ENCODE results near the gene TAOK2. TPM values are rescaled to one million over a fixed set of nuclear protein-coding genes. Genes with fewer than 3 reads are reported as not detected.

TAOK2 gene
- total RNA-seq, 3 donors from 2014 or later: 46.6 to 53.4 (median 50.5) TPM

- intact Hi-C loops (cut with DNase I, micrococcal nuclease): no loop called here
- no peaks in the 10 kb centered on the region for H3K9me3 ChIP-seq
- no peak overlapping the region for H3K4me3 ChIP-seq
- peaks cover 3% of the 10 kb centered on the region for H3K4me1 ChIP-seq (ENCODE audit: low read depth)
- TF ChIP-seq, protein P1, sequence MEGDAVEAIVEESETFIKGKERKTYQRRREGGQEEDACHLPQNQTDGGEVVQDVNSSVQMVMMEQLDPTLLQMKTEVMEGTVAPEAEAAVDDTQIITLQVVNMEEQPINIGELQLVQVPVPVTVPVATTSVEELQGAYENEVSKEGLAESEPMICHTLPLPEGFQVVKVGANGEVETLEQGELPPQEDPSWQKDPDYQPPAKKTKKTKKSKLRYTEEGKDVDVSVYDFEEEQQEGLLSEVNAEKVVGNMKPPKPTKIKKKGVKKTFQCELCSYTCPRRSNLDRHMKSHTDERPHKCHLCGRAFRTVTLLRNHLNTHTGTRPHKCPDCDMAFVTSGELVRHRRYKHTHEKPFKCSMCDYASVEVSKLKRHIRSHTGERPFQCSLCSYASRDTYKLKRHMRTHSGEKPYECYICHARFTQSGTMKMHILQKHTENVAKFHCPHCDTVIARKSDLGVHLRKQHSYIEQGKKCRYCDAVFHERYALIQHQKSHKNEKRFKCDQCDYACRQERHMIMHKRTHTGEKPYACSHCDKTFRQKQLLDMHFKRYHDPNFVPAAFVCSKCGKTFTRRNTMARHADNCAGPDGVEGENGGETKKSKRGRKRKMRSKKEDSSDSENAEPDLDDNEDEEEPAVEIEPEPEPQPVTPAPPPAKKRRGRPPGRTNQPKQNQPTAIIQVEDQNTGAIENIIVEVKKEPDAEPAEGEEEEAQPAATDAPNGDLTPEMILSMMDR (IDR thresholded peaks at IDR 0.05): no peak
- DNase-seq: peak in 1 of 3 donors; percentile 29
- no peak for ATAC-seq
- H3K36me3 ChIP-seq (ENCODE audit: low read depth): peaks cover 27% of the 10 kb centered on the region
Observed at GRCh38 chr16:29987371-29988085, 13.9 kb downstream of the TAOK2 start.

GRCh38 chr16:29988346-29989075 is 14.8 kb downstream of the TAOK2 start:
- H3K36me3 ChIP-seq (ENCODE audit: low read depth): peaks cover 20% of the 10 kb centered on the region
- H3K4me3 ChIP-seq: no peak overlapping the region
- DNase-seq (no peak), ATAC-seq (no peak)
- TF ChIP-seq, protein P1 (IDR thresholded peaks at IDR 0.05): no peak
- H3K9me3 ChIP-seq: no peaks in the 10 kb centered on the region
- intact Hi-C loops (cut with DNase I, micrococcal nuclease): no loop called here
- H3K4me1 ChIP-seq (ENCODE audit: low read depth): peaks cover 3% of the 10 kb centered on the region

DNA sequence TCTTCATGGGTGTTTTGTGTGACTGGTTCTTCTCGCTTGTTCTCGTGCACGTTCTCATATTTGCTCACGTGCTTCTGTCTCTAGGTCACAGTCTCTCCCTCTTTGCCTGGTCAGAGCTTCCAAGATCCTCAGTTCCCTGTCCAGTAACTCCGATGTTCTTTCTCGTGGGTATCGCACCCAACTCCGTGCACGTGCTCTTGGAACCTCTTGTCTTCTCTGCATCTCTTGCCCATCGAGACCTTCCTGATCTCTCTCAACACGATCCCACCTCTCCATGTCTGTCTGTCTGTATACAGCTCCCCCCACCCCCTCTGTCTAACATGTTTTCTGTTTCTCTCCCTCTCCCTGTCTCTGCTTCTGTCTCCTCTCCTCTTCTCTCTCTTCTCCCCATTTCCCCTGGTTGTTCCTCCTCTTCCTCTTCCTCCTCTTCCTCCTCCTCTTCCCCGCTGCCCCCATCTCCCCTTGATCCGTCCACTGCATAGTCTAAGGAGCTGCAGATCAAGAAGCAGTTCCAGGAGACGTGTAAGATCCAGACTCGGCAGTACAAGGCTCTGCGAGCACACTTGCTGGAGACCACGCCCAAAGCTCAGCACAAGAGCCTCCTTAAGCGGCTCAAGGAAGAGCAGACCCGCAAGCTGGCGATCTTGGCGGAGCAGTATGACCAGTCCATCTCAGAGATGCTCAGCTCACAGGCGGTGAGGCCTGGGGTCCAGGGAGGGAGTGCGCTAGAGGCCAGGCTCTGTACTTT is 15.6 kb downstream of the TAOK2 start:
- peak; percentile 61 for ATAC-seq
- TF ChIP-seq, protein P1 (IDR thresholded peaks at IDR 0.05): no peak
- H3K4me1 ChIP-seq (ENCODE audit: low read depth): peaks cover 5% of the 10 kb centered on the region
- intact Hi-C loops (cut with DNase I, micrococcal nuclease): no loop called here
- H3K9me3 ChIP-seq: no peaks in the 10 kb centered on the region
- no peak overlapping the region for H3K4me3 ChIP-seq
- H3K36me3 ChIP-seq (ENCODE audit: low read depth): peaks cover 13% of the 10 kb centered on the region
- DNase-seq: peak in 2 of 3 donors; percentile 41 to 48

DNA sequence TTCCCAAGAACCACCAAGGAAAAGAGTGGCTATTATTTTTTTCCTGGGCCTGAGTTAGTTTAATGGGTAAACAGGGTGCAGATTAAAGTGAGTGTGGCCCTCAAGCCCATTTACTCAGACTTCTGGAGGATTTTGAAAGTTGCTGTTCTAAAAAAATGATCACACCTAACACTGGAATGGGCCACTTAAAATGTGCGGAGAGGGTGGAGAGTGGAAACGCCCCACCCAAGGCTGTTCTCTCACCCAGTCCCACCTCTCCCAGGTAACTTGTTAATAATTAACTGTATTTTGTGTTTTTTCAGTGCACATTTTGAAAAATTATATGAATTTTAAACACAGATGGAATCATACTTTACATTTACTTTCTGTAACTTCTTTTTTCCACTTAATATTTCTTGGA is 16.4 kb downstream of the TAOK2 start:
- H3K4me3 ChIP-seq: no peak overlapping the region
- peak; percentile 64 for ATAC-seq
- intact Hi-C loops (cut with DNase I, micrococcal nuclease): no loop called here
- DNase-seq: peak in 2 of 3 donors; percentile 30 to 48
- TF ChIP-seq, protein P1 (IDR thresholded peaks at IDR 0.05): no peak
- H3K36me3 ChIP-seq (ENCODE audit: low read depth): peaks cover 12% of the 10 kb centered on the region
- H3K4me1 ChIP-seq (ENCODE audit: low read depth): peaks cover 13% of the 10 kb centered on the region
- H3K9me3 ChIP-seq: no peaks in the 10 kb centered on the region

- peaks cover 5% of the 10 kb centered on the region for H3K36me3 ChIP-seq (ENCODE audit: low read depth)
- H3K9me3 ChIP-seq: no peaks in the 10 kb centered on the region
- TF ChIP-seq, protein P1 (IDR thresholded peaks at IDR 0.05): no peak
- intact Hi-C loops (cut with DNase I, micrococcal nuclease): no loop called here
- ATAC-seq (no peak), DNase-seq (peak in 1 of 3 donors; percentile 29)
- H3K4me3 ChIP-seq: no peak overlapping the region
- H3K4me1 ChIP-seq (ENCODE audit: low read depth): peaks cover 13% of the 10 kb centered on the region
Observed at GRCh38 chr16:29990883-29991570, 17.4 kb downstream of the TAOK2 start.
